Measurements from ENCODE around the gene NFE2L1. TPM values are rescaled to one million over a fixed set of nuclear protein-coding genes. Genes with fewer than 3 reads are reported as not detected.

NFE2L1 gene
- total RNA-seq, 1 donor from 2014 or later: 190 TPM

DNA sequence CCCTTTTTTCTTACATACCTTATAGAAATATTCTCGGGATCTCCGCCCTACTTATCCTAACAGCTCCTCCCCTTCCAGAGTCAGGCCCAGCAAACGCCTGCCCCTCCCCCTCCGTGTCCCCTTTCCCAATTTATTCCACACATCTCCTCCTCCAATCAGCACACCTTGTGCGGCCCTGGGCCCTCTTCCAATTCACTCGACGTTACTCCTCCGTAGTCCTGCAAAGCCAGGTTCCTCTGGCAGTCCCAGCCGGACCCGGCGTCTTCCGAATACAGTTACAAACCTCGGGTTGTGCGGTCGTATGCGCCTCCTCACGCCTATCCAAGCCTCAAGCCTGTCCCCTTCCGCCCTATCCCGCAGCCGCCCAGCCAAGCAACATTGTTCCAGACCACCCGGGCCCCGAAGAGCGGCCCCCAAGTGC lies 52.4 kb downstream of the NFE2L1 start:
- Mint-ChIP-seq H3K36me3 (ENCODE audit: unreplicated experiment) (no peaks in the 10 kb centered on the region), H3K27me3 (ENCODE audit: unreplicated experiment) (peaks cover 8% of the 10 kb centered on the region)

DNA sequence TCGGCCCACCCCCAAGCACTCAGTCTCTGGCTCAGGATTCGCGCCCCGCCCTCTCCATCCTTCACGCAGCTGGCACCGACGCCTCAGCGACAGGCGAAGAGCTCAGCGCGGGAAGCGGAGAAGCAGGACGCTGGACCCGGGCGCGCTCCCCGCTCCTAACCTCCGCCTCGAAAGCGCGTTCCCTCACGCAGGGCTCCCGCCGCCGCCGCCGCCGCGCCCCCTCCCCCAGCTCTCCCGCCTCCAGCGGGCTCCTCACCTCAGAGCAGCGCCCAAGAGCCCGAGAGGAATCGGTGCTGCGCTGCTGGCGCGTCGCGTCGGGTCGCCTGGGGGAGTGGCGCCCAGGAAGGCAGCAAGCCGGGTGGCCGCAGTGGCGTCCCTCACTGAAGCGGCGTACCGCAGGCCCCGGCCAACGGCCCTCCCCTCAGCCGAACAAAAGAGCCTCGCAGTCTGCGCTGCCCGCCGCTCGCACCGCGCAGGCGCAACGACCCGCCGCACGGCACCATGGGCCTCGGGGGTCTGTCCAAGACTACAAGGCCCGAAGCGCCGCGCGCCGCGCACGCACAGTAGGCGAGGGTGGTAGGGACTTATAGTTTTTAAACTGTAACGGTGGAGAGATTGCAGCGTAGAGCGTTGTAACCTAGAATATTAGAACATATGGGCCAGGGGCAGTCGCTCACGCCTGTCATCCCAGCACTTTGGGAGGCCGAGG lies 53.0 kb downstream of the NFE2L1 start, which contains the start of gene CBX1:
Gene CBX1, minus strand, starts transcription at position 467 of the 709 bp plus-strand sequence. CDS start 24,474 bp downstream, outside the sequence.
- TF ChIP-seq, protein P1, sequence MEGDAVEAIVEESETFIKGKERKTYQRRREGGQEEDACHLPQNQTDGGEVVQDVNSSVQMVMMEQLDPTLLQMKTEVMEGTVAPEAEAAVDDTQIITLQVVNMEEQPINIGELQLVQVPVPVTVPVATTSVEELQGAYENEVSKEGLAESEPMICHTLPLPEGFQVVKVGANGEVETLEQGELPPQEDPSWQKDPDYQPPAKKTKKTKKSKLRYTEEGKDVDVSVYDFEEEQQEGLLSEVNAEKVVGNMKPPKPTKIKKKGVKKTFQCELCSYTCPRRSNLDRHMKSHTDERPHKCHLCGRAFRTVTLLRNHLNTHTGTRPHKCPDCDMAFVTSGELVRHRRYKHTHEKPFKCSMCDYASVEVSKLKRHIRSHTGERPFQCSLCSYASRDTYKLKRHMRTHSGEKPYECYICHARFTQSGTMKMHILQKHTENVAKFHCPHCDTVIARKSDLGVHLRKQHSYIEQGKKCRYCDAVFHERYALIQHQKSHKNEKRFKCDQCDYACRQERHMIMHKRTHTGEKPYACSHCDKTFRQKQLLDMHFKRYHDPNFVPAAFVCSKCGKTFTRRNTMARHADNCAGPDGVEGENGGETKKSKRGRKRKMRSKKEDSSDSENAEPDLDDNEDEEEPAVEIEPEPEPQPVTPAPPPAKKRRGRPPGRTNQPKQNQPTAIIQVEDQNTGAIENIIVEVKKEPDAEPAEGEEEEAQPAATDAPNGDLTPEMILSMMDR (IDR thresholded peaks at IDR 0.05; ENCODE audit: partially characterized antibody, unreplicated experiment): no peak
- Mint-ChIP-seq H3K27ac (ENCODE audit: unreplicated experiment) (peak within 1 kb of the TSS; percentile 67), H3K4me3 (ENCODE audit: unreplicated experiment) (peak within 1 kb of the TSS; percentile 93), H3K36me3 (ENCODE audit: unreplicated experiment) (no peaks in the 10 kb centered on the region), H3K4me1 (ENCODE audit: low read depth, unreplicated experiment) (peaks cover 9% of the 10 kb centered on the region), H3K9me3 (ENCODE audit: unreplicated experiment) (peaks cover 8% of the 10 kb centered on the region), H3K27me3 (ENCODE audit: unreplicated experiment) (peaks cover 8% of the 10 kb centered on the region)
- peak; percentile 96 for DNase-seq

More for the DNA sequence above, 52.4 kb downstream of the NFE2L1 start:
- H3K9me3 Mint-ChIP-seq (ENCODE audit: unreplicated experiment): peaks cover 8% of the 10 kb centered on the region
- H3K4me1 Mint-ChIP-seq (ENCODE audit: low read depth, unreplicated experiment): peaks cover 9% of the 10 kb centered on the region
- peak; percentile 71 for DNase-seq
- H3K4me3 Mint-ChIP-seq (ENCODE audit: unreplicated experiment): peak overlapping the region; percentile 93
- peak overlapping the region; percentile 67 for H3K27ac Mint-ChIP-seq (ENCODE audit: unreplicated experiment)
- TF ChIP-seq, protein P1 (IDR thresholded peaks at IDR 0.05; ENCODE audit: partially characterized antibody, unreplicated experiment): no peak

DNA sequence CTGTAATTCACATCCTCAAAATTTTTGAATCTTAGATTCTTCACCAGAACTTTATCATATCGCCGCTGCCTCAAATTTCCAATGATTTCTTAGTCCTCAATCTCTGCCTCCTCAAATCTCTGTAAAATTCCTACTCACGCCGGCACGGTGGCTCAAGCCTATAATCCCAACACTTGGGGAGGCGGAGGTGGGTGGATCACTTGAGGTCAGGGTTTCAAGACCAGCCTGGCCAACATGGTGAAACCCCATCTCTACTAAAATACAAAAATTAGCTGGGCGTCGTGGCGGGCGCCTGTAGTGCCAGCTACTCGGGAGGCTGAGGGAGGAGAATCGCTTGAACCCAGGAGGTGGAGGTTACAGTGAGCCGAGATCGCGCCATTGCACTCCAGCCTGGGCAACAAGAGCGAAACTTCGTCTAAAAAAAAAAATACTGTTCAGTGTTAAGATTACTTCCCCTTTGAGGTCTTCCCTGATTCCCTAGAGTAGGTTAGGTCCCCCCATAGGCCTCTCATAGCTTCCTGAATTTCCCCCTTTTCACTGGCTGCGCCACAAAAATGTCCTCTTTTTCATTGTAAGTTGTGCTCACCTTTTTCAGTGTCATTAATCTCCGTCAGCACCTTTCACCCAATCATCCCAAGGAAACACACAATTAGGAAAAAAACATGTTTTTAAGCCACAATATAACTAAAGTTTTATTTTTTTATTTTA lies 54.0 kb downstream of the NFE2L1 start:
- DNase-seq: no peak

DNA sequence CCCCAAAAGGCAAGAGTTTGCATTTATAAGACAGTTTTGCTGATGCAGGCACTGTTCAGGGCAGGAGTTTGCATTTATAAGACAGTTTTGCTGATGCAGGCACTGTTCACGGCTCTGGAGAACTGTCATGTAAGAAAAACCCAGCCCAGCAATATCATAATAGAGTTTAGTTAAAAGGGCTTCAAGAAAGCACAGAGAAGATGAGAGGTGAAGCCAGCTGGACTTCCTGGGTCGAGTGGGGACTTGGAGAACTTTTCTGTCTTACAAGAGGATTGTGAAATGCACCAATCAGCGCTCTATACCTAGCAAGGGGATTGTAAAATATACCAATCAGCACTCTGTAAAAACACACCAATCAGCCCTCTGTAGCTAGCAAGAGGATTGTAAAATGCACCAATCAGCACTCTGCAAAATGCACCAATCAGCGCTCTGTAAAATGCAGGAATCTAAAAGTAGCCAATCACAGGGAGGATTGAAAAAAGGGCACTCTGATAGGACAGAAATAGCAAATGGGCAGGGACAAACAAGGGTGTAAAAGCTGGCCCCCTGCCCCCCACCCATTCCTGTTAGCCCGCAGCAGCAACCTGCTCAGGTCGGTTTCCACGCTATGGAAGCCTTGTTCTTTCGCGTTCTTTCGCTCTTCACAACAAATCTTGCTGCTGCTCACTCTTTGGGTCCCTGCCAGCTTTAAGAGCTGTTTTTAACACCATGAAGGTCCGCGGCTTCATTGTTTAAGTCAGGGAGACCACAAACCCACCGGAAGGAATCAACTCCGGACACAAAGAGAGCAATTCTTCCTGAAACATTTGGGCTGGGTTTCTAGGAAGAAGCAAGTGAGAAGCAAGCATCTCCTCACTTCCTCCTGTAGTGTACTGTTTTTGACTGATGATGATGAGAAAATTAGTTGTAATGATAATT lies 54.9 kb downstream of the NFE2L1 start:
- Mint-ChIP-seq H3K4me3 (ENCODE audit: unreplicated experiment) (peak overlapping the region; percentile 42), H3K4me1 (ENCODE audit: low read depth, unreplicated experiment) (peaks cover 9% of the 10 kb centered on the region), H3K36me3 (ENCODE audit: unreplicated experiment) (no peaks in the 10 kb centered on the region), H3K9me3 (ENCODE audit: unreplicated experiment) (peaks cover 8% of the 10 kb centered on the region), H3K27me3 (ENCODE audit: unreplicated experiment) (peaks cover 8% of the 10 kb centered on the region), H3K27ac (ENCODE audit: unreplicated experiment) (no peak overlapping the region)
- TF ChIP-seq, protein P1 (IDR thresholded peaks at IDR 0.05; ENCODE audit: partially characterized antibody, unreplicated experiment): no peak
- no peak for DNase-seq

More for the DNA sequence above, 54.0 kb downstream of the NFE2L1 start:
- Mint-ChIP-seq H3K27ac (ENCODE audit: unreplicated experiment) (peak overlapping the region; percentile 48), H3K9me3 (ENCODE audit: unreplicated experiment) (peaks cover 8% of the 10 kb centered on the region), H3K4me3 (ENCODE audit: unreplicated experiment) (peak overlapping the region; percentile 89), H3K4me1 (ENCODE audit: low read depth, unreplicated experiment) (peaks cover 9% of the 10 kb centered on the region), H3K27me3 (ENCODE audit: unreplicated experiment) (peaks cover 8% of the 10 kb centered on the region), H3K36me3 (ENCODE audit: unreplicated experiment) (no peaks in the 10 kb centered on the region)
- TF ChIP-seq, protein P1 (IDR thresholded peaks at IDR 0.05; ENCODE audit: partially characterized antibody, unreplicated experiment): no peak

Data from glutamatergic neuron (in vitro differentiated cells).